ENCODE measurements around the gene TPRG1L.
"Not testable (repeated sequence)": the region's sequence is repeated elsewhere in the genome, so short reads cannot be mapped to it uniquely, and the experiment has no call there.

TPRG1L gene

GRCh38 chr1:3609769-3610526, 14.9 kb upstream of the TPRG1L start:
- no peak for DNase-seq

- no peak for DNase-seq
These were observed 14.2 kb upstream of the TPRG1L start for GRCh38 chr1:3610527-3611169.

GRCh38 chr1:3611170-3612019, 13.4 kb upstream of the TPRG1L start, which contains the start of gene MEGF6:
TSS of gene MEGF6 (minus strand) at chr1:3611508. CDS start at chr1:3611268, 240 bp downstream.
- peak; percentile 26 for DNase-seq

GRCh38 chr1:3612123-3612522, 12.7 kb upstream of the TPRG1L start:
- no peak for DNase-seq

GRCh38 chr1:3614755-3615742, 9.8 kb upstream of the TPRG1L start:
- DNase-seq: no peak

- no peak for DNase-seq
These were observed 8.0 kb upstream of the TPRG1L start for GRCh38 chr1:3616861-3617260.

GRCh38 chr1:3617806-3618345, 6.9 kb upstream of the TPRG1L start:
- no peak for DNase-seq

- DNase-seq: no peak
These were observed 6.3 kb upstream of the TPRG1L start for GRCh38 chr1:3618531-3618880.

GRCh38 chr1:3618881-3619671, 5.7 kb upstream of the TPRG1L start:
- no peak for DNase-seq

- DNase-seq: no peak
These were observed 4.1 kb upstream of the TPRG1L start for GRCh38 chr1:3620708-3621107.

- not testable (repeated sequence) for DNase-seq
These were observed 3.6 kb upstream of the TPRG1L start for GRCh38 chr1:3621151-3621671.

- not testable (repeated sequence) for DNase-seq
These were observed 2.7 kb upstream of the TPRG1L start for GRCh38 chr1:3622102-3622501.

- no peak for DNase-seq
These were observed 1.2 kb upstream of the TPRG1L start for GRCh38 chr1:3623441-3624199.

- no peak for DNase-seq
These were observed 514 bp downstream of the TPRG1L start for GRCh38 chr1:3625151-3625907.

- no peak for DNase-seq
These were observed 1.2 kb downstream of the TPRG1L start for GRCh38 chr1:3626025-3626424.

- DNase-seq: no peak
These were observed 2.9 kb downstream of the TPRG1L start for GRCh38 chr1:3627515-3628253.

GRCh38 chr1:3628445-3628844, 3.6 kb downstream of the TPRG1L start:
- no peak for DNase-seq

- DNase-seq: no peak
These were observed 4.8 kb downstream of the TPRG1L start for GRCh38 chr1:3629561-3630160.

Data from NCI-H510A (cell line).